Measurements from ENCODE around the gene FANCD2. TPM values are rescaled to one million over a fixed set of nuclear protein-coding genes. Genes with fewer than 3 reads are reported as not detected.

FANCD2 gene
- total RNA-seq, 6 experiments from 2014 or later = 9.7 to 21.7 (median 17.5) TPM

- Mint-ChIP-seq H3K4me3 (peak overlapping the region; percentile 75), H3K36me3 (ENCODE audit: low read depth) (no peaks in the 10 kb centered on the region), H3K27me3 (ENCODE audit: insufficient read depth) (peaks cover 2% of the 10 kb centered on the region), H3K9me3 (no peaks in the 10 kb centered on the region), H3K27ac (peak overlapping the region; percentile 38), H3K4me1 (ENCODE audit: low read depth) (peaks cover 39% of the 10 kb centered on the region)
- DNase-seq = no peak
- TF ChIP-seq, protein P1, sequence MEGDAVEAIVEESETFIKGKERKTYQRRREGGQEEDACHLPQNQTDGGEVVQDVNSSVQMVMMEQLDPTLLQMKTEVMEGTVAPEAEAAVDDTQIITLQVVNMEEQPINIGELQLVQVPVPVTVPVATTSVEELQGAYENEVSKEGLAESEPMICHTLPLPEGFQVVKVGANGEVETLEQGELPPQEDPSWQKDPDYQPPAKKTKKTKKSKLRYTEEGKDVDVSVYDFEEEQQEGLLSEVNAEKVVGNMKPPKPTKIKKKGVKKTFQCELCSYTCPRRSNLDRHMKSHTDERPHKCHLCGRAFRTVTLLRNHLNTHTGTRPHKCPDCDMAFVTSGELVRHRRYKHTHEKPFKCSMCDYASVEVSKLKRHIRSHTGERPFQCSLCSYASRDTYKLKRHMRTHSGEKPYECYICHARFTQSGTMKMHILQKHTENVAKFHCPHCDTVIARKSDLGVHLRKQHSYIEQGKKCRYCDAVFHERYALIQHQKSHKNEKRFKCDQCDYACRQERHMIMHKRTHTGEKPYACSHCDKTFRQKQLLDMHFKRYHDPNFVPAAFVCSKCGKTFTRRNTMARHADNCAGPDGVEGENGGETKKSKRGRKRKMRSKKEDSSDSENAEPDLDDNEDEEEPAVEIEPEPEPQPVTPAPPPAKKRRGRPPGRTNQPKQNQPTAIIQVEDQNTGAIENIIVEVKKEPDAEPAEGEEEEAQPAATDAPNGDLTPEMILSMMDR (IDR thresholded peaks at IDR 0.05) = no peak
Measured at GRCh38 chr3:10010421-10010877, 15.8 kb upstream of the FANCD2 start.

GRCh38 chr3:10010878-10011465 lies 15.3 kb upstream of the FANCD2 start:
- Mint-ChIP-seq H3K4me3 (peak overlapping the region; percentile 75), H3K27ac (no peak overlapping the region), H3K4me1 (ENCODE audit: low read depth) (peaks cover 41% of the 10 kb centered on the region), H3K27me3 (ENCODE audit: insufficient read depth) (peaks cover 2% of the 10 kb centered on the region), H3K36me3 (ENCODE audit: low read depth) (no peaks in the 10 kb centered on the region), H3K9me3 (no peaks in the 10 kb centered on the region)
- TF ChIP-seq, protein P1 (IDR thresholded peaks at IDR 0.05) = no peak
- peak; percentile 91 for DNase-seq

GRCh38 chr3:10011631-10012030 lies 14.6 kb upstream of the FANCD2 start:
- Mint-ChIP-seq H3K4me3 (peak overlapping the region; percentile 75), H3K4me1 (ENCODE audit: low read depth) (peaks cover 43% of the 10 kb centered on the region), H3K36me3 (ENCODE audit: low read depth) (no peaks in the 10 kb centered on the region), H3K27ac (peak overlapping the region; percentile 31; the same call in 1 of the 2 replicates), H3K27me3 (ENCODE audit: insufficient read depth) (peaks cover 2% of the 10 kb centered on the region), H3K9me3 (no peaks in the 10 kb centered on the region)
- TF ChIP-seq, protein P1 (IDR thresholded peaks at IDR 0.05) = no peak
- peak; percentile 33 for DNase-seq

DNA sequence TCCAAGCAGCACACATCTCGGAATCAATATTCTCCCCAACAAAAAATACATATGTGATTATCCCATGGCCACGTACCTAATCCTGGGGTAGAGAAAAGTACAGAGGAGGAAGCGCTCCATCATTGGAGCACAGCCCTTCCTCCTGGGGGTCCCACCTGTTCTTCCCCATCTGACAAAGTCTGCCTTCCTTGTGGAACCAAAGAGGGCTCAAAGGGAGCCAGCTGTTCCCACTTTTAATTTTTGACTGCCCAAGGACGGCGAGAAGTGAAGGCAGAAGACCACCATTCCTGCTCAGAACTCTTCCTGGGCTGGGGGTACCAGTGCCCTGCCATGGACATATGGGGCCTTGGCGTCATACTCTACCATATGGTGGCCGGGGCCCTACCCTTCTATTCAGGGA lies 14.1 kb upstream of the FANCD2 start:
- Mint-ChIP-seq H3K4me1 (ENCODE audit: low read depth) (peaks cover 44% of the 10 kb centered on the region), H3K27ac (no peak overlapping the region), H3K4me3 (peak overlapping the region; percentile 75; the same call in 1 of the 2 replicates), H3K36me3 (ENCODE audit: low read depth) (no peaks in the 10 kb centered on the region), H3K9me3 (no peaks in the 10 kb centered on the region), H3K27me3 (ENCODE audit: insufficient read depth) (peaks cover 2% of the 10 kb centered on the region)
- TF ChIP-seq, protein P1 (IDR thresholded peaks at IDR 0.05) = no peak
- no peak for DNase-seq

GRCh38 chr3:10015461-10015904 lies 10.8 kb upstream of the FANCD2 start:
- H3K4me3 Mint-ChIP-seq = peak overlapping the region; percentile 43
- peak overlapping the region; percentile 63 for H3K27ac Mint-ChIP-seq
- peaks cover 53% of the 10 kb centered on the region for H3K4me1 Mint-ChIP-seq (ENCODE audit: low read depth)
- no peaks in the 10 kb centered on the region for H3K9me3 Mint-ChIP-seq
- H3K27me3 Mint-ChIP-seq (ENCODE audit: insufficient read depth) = peaks cover 2% of the 10 kb centered on the region; the same call in 1 of the 2 replicates
- peaks cover 13% of the 10 kb centered on the region for H3K36me3 Mint-ChIP-seq (ENCODE audit: low read depth)
- TF ChIP-seq, protein P1 (IDR thresholded peaks at IDR 0.05) = no peak
- peak; percentile 76 for DNase-seq
